Measurements from ENCODE around the gene ABCD3. TPM values are rescaled to one million over a fixed set of nuclear protein-coding genes. Genes with fewer than 3 reads are reported as not detected.
"Not testable (repeated sequence)": the region's sequence is repeated elsewhere in the genome, so short reads cannot be mapped to it uniquely, and the experiment has no call there.

Gene ABCD3
- total RNA-seq, 1 experiment from 2014 or later, result 73.5 TPM

DNA sequence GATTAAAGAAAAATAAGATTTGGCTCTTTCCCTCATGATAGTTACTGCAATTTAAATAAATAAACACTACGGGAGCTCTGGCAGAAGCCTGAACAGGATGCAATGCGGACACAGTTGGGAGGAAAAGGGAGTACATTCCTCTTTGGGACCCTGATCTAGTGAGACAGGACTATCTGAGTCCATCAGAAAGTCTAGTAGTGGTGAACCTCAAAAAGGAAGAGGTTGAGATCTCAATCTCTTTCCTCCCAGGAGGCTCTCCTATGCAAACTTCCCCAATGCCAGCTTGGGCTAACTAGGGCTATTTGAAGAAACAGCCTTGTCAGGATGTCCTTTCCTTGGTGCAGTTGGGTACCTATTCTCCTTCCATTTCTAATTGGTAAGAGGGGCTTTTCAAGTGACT lies 4.9 kb upstream of the ABCD3 start:
- DNase-seq (ENCODE audit: low read depth), result no peak

DNA sequence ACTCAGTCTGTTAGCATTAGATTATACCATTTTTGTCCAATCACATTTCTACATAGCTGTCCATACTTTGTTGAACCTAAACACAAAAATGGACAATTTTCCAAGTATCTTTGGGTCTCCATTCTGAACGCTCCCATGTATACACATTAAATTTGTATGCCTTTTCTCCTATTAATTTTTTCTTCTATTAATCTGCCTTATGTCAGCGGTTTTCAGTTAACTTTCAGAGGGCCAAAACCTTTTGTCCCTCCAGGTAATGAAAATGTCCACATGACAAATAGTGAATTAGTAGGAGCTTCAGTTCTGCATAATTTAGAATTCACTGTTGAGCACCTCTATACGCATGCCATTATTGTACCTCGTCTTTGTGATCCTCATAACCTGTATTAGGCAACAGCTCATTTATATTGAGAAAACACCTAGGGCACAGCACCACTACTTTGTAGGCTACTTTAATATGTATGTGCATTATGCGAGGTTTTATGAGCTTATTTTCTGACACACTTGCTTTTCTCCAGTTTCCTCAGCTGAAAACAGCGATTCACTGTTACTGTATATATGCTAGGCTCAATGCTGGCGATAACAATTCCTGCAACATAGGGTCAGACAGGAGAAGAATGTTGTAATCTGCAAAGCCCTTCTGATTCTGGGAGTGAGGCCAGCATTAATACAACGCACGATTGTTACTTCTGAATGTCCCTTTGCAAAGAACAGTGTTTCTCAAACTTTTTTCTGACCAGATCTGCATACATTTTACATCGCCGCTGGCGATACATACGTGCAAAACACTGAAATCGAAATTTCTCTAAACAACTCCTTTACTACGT lies 1.1 kb upstream of the ABCD3 start:
- peak; percentile 75 for DNase-seq (ENCODE audit: low read depth)

DNA sequence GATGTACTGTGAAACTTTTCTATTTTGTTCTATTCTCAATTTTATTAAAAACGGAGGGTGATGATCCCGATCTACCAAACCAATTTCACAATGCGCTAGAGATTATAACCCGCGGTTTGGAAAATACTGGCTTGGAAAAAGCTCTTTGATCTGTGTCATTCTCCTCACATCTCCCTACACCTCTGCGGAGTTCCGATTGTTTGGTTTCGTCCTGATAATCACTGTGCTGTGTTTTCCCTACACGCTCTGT lies 536 bp upstream of the ABCD3 start:
- DNase-seq (ENCODE audit: low read depth), result no peak

DNA sequence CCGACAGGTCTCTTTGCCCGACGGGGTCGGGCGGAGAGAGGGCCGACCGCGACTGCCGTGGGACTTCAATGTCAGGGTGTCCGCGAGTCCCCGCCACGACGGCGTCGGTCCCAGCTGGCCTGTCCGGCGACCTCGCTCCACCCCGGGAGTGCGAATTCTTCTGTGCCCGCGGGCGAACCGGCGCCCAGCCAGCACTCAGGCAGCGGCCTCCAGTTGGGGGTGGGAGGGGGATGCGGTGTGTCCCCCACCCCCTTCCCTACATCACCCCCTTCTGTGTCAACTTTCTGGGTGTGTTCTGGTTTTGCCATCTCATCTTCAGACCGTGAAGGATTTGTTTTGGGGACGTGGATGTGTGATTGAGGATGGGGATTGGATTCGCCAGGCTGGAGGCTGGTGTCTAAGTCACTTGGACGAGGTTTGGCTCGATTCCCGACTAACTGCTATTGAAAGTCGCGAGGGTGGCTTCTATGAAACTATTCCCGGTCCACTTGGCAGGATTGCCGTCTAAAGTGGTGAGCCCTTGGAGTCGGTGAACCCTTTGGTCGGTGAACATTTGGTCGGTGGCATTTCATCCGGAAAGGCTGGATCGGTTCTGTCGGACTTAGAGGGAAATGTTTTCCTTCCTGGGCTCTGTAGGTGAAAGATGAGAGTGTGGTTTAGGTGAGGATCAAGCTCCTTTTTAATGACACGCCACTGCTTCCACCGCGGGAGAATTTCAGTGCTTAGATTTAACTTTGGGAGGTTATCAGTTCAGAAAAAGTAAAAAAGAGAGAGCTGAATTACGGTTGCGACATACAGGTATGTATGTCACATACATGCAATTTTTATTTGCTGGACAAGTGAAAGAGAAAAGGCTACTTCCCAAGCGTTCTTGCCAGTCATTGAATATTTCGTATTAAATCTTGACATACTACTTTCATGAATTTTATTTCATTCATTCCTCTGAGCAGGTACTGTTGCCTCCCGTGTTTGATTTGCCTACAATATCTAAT lies 771 bp downstream of the ABCD3 start:
- peak; percentile 87 for DNase-seq (ENCODE audit: low read depth)

DNA sequence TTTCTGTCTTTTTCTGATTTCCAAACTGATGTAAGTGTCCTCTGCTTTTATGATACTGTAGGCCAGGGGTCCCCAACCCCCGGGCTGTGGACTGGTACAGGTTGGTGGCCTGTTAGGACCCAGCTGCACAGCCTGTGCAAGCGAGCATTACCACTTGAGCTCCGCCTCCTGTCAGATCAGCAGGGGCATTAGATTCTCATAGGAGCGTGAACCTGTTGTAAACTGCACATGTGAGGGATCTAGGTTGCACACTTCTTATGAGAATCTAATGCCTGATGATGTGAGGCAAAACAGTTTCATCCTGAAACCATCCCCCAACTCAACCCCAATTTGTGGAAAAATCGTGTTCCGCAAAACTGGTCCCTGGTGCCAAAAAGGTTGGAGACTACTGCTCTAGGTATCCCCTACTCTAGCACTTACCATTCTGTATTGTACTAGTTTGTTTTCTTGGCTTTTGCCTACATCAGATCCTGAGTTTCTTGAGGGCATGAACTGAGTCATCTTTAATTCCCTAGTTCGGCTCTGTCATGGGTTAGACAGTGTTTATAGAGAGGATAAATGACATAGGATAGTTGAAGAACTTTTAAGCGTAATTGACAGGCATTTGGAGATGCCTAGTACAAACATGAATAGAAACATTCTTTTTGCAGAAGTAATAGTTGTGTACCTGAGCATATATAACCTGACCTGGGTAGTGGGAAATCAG lies 4.1 kb downstream of the ABCD3 start:
- DNase-seq (ENCODE audit: low read depth), result peak; percentile 79

DNA sequence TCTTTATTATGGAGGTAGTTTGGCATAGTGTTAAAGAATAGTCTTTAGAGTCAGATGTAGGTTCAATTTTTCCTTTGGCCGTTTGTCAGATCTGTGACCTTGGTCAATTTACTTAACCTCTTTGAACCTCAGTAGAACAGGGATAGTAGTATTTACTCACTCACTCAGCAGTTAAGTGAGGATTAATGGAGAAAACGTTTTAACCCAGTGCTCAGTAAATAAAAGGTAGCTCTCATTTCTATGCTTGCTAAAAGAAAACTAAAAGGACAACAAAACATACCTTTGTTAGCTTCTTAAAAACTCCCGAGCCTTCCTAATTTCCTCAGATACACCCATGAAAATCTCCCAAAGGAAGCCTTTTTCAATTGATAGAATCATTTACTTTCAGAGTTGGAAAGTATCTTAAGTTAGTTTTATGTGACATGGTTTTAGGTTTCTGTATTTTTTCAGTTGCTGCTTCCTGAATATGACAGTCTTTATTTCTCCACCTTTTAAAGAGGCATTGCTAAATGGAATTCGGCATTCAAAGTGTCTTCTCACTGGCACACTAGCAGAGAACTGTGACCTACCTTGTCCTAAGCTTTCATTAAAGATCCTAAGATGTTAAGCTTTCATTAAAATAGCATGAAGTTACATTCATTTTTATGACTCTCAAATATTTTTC lies 7.8 kb downstream of the ABCD3 start:
- DNase-seq (ENCODE audit: low read depth), result no peak

DNA sequence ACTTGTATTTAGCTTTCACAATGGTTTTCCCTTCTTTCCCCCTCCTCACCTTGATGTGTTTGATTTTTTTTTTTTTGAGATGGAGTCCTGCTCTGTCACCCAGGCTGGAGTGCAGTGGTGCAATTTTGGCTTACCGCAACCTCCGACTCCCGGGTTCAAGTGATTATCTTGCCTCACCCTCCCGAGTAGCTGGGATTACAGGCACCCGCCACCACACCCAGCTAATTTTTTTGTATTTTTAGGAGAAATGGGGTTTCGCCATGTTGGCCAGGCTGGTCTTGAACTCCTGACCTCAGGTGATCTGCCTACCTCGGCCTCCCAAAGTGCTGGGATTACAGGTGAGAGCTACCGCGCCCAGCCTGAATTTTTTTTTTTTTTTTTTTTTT lies 8.3 kb downstream of the ABCD3 start:
- DNase-seq (ENCODE audit: low read depth), result not testable (repeated sequence)

DNA sequence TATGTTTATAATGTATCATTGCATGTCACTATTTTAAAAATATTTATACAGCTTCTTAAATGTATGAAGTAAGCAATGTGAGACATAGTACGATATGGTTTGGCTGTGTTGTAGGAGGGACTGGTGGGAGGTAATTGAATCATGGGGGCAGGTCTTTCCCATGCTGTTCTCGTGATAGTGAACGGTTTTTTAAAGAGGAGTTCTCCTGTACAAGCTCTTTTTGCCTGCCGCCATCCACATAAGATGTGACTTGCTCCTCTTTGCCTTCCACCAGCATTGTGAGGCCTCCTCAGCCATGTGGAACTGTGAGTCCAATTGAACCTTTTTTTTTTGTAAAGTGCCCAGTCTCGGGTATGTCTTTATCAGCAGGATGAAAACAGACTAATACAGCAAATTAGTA lies 10.3 kb downstream of the ABCD3 start:
- DNase-seq (ENCODE audit: low read depth), result no peak

DNA sequence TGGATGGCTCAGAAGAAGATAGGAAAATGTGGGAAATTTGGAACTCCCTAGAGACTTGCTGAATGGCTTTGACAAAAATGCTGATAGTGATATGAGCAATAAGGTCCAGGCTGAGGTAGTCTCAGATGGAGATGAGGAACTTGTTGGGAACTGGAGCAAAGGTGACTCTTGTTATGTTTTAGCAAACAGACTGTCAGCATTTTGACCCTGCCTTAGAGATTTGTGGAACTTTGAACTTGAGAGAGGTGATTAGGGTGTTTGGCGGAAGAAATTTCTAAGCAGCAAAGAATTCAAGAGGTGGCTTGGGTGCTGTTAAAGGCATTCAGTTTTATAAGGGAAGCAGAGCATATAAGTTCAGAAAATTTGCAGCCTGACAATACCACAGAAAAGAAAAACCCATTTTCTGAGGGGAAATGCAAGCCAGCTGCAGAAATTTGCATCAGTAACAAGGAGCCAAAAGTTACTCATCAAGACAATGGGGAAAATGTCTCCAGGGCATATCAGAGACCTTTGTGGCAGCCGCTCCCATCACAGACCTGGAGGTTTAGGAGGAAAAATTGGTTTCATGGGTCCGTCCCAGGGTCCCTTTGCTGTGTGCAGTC lies 10.8 kb downstream of the ABCD3 start:
- DNase-seq (ENCODE audit: low read depth), result not testable (repeated sequence)

DNA sequence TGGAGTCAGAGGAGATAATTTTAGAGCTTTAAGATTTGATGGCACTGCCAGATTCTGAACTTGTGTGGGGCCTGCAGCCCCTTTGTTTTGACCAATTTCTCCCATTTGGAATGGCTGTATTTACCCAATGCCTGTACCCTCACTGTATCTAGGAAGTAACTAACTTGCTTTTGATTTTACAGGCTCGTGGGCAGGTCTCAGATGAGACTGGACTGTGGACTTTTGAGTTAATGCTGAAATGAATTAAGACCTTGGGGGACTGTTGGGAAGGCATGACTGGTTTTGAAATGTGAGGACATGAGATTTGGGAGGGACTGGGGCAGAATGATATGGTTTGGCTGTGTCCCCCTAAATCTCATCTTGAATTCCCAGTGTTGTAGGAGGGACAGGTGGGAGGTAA lies 11.9 kb downstream of the ABCD3 start:
- DNase-seq (ENCODE audit: low read depth), result not testable (repeated sequence)

DNA sequence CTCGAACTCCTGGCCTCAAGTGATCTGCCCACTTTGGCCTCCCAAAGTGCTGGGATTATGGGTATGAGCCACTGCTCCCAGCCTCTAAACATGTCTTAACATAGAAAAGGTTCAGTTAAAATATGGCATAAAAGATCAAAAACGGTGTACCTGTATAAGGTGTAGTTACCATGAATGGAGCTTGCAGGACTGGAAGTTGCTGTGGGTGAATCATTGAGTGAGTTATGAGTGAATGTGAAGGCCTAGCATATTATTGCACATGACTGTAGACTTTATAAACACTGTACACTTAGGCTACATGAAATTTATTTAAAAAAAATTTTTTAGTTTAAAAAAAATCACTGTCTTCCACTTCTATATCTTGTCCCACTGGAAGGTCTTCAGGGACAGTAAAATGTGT lies 15.7 kb downstream of the ABCD3 start:
- DNase-seq (ENCODE audit: low read depth), result no peak

DNA sequence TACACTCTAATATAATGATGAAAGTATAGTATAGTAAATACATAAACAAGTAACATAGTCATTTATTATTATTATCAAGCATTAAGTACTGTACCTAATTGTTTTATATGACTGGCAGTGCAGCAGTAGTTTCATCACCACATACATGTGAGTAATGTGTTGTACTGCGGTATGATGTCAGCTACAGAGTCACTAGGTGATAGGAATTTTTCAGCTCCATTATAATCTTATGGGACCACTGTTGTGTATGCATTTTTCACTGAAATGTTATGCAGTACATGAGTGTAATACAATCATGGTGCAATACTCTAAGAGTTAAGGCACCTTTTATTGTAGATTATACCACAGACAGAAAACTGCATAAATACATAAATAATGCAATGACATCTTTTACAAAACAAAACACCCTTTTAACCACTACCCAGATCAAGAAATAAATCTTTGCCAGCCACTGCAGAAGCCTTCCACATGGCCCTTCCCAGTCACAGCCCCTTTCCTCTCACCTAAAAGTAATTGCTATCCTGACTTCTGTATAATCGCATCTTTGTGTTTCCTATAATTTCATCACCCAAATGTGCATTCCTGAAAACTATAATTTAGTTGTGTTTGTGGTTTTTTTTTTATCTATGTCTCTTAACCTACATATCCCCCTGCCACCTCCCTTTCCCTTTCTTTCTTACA lies 16.3 kb downstream of the ABCD3 start:
- DNase-seq (ENCODE audit: low read depth), result no peak

DNA sequence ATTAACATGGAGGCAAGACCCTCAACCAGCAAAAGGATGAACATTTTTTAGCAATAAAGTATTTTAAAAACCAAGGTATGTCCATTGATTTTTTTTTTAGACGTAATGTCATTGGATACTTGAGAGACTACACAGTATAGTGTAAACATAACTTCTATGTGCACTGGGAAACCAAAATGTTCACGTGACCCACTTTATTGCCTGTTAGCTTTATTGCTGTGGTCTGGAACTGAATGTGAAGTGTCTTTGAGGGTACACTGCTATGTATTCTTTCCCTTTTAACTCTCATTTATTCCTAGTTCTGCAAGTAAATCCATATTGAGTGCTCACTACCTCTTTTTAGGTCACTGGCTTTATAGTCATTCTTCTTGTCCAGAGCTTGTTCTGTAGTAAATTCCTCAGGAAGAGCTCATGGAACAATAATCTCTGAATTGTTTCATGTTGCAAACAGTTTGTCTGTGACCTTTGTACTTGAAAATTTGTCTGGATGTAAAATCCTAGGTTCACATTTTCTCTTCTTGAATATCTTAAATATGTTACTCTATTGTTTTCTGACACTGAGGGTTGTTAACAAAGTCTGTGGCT lies 20.6 kb downstream of the ABCD3 start:
- no peak for DNase-seq (ENCODE audit: low read depth)

DNA sequence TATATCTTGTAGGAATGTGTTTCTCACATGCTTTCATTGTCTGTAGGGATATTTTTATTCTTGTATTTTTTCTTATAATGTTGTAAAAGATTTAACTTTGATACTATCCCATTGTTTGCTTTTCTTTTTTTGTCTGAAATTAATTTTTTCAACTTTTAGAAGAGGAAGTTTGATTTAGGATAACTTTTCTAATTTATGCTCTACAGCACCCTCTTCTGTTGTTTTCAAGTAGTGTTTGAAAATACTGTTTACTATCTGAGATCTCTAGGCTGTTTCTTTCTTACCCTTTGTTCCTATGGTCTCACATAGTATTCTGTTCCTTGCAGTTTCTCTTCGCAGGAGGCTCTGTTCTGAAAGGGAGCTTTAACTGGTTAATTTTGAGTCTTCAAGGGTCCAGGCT lies 21.9 kb downstream of the ABCD3 start:
- DNase-seq (ENCODE audit: low read depth), result no peak

DNA sequence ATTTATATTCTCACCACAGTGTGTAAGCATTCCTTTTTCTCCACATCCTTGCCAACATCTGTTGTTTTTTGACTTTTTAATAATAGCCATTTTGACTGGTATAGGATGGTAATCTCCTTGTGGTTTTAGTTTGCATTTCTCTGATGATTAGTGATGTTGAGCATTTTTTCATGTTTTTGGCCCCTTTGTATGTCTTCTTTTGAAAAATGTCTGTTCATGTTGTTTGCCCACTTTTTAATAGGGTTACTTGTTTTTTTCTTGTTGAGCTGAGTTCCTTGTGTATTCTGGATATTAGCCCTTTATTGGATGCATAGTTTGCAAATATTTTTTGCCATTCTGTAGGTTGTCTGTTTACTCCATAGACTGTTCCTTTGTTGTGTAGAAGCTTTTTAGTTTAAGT lies 24.9 kb downstream of the ABCD3 start:
- DNase-seq (ENCODE audit: low read depth), result not testable (repeated sequence)

DNA sequence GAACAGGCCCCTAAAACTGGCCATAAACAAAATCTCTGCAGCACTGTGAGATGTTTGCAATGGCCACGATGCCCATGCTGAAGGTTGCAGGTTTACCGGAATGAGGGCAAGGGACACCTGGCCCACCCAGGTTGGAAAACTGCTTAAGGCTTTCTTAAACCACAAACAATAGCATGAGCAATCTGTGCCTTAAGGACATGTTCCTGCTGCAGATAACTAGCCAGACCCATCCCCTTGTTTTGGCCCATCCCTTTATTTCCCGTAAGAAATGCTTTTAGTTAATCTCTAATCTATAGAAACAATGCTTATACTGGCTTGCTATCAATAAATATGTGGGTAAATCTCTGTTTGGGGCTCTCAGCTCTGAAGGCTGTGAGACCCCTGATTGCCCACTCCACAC lies 26.6 kb downstream of the ABCD3 start:
- not testable (repeated sequence) for DNase-seq (ENCODE audit: low read depth)

DNA sequence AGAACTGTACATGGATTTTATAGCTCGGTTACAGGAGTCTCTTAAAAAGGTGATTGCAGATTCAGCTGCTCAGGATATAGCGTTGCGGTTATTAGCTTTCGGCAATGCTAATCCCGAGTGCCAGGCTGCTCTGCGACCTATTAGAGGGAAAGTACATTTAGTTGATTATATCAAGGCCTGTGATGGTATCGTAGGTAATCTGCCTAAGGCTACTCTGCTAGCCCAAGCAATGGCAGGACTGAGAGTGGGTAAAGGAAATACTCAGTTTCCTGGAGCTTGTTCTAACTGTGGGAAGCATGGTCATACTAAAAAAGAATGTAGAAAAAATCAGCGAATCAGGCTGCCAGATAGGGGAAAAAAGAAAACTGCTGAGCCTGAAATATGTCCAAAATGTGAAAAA lies 27.5 kb downstream of the ABCD3 start:
- not testable (repeated sequence) for DNase-seq (ENCODE audit: low read depth)

DNA sequence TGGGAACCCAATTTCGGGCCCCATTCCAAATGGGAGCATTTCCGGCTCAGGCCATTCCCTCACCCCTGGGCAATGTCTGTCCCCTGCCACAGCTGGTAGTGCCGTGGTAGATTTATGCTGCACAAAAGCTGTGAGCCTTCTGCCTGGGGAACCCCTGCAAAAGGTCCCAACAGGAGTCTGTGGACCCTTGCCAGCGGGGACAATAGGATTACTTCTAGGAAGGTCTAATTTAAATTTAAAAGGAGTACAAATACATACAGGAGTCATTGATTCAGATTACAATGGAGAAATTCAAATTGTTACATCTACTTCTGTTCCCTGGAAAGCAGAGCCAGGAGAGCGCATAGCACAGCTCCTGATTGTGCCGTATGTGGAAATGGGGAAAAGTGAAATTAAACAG lies 28.0 kb downstream of the ABCD3 start:
- DNase-seq (ENCODE audit: low read depth), result not testable (repeated sequence)

DNA sequence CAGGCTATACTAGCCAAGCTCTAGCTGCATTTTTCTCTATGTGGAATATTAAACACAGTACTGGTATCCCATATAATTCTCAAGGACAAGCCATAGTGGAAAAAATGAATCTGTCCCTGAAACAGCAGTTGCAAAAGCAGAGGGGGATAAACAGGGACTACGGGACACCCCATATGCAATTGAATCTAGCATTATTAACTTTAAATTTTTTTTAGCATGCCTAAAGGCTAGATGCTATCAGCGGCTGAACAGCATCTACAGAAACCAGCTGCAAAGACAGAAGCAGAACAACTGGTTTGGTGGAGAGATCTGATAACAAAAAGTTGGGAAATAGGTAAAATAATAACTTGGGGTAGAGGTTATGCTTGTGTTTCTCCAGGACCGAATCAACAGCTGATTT lies 30.6 kb downstream of the ABCD3 start:
- DNase-seq (ENCODE audit: low read depth), result not testable (repeated sequence)

DNA sequence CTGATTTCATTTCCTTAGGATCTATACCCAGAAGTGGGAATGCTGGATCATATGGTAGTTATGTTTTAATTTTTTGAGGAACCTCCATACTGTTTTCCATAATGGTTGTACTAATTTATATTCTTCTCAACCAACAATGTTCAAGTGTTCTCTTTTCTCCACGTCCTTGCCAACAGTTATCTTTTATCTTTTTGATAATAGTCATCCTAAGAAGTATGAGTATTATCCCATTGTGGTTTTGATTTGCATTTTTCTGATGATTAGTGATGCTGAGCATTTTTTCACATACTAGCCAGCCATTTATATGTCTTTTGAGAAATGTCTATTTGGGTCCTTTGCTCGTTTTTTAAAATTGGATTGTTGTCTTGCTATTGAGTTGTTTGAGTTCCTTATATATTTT lies 38.5 kb downstream of the ABCD3 start:
- DNase-seq (ENCODE audit: low read depth), result peak; percentile 49
